ENCODE results near the gene HDDC3. TPM values are rescaled to one million over a fixed set of nuclear protein-coding genes. Genes with fewer than 3 reads are reported as not detected.

The HDDC3 gene
- total RNA-seq (2021) = 13.2 and 13.3 TPM in 2 replicates
- long read RNA-seq, full-length matches to known transcripts = 28 of 53 reads
- long read RNA-seq, partial matches to known transcripts = 5 of 53 reads
- long read RNA-seq, other reads (novel, unspliced or antisense) = 20 of 53 reads

GRCh38 chr15:90931828-90932659 lies at the start of gene HDDC3:
HDDC3 (minus strand) TSS chr15:90932549; CDS start chr15:90932540, 9 bp downstream.
- H3K27me3 ChIP-seq (ENCODE audit: insufficient read depth, low read length) = no peaks in the 10 kb centered on the region
- peak within 1 kb of the TSS; percentile 18 for H3K9ac ChIP-seq (ENCODE audit: extremely low read depth, insufficient read length, low read length)
- no peak within 1 kb of the TSS for H4K5ac ChIP-seq (ENCODE audit: insufficient read length, low read depth, low read length)
- no peak within 1 kb of the TSS for H2BK20ac ChIP-seq (ENCODE audit: low read depth, low read length, poor library complexity, severe bottlenecking)
- H3K79me2 ChIP-seq (ENCODE audit: insufficient read depth, low read length) = no peaks in the 10 kb centered on the region; the same call in 1 of the 2 replicates
- H3K23ac ChIP-seq (ENCODE audit: insufficient read length, low read depth, low read length) = no peak within 1 kb of the TSS
- Mint-ChIP-seq H3K36me3 (ENCODE audit: insufficient read depth in 1 of 3, low read depth in 3 of 3) (peaks cover 4 to 12% (median 7%) of the 10 kb centered on the region in 3 experiments; a peak in 6 of 7 replicates), H3K27me3 (ENCODE audit: low read depth) (peaks cover 11% of the 10 kb centered on the region), H3K4me3 (peak within 1 kb of the TSS; percentile 90 to 94), H3K9me3 (no peaks in the 10 kb centered on the region; a peak in 2 of 5 replicates), H3K4me1 (peaks cover 21 to 26% of the 10 kb centered on the region in 2 experiments), H3K27ac (peak within 1 kb of the TSS; percentile 66 to 96 (median 80); a peak in 5 of 7 replicates)
- H4K91ac ChIP-seq (ENCODE audit: insufficient read length, low read depth, low read length) = no peak within 1 kb of the TSS
- no peak within 1 kb of the TSS for H3T11ph ChIP-seq (ENCODE audit: low read length)
- H2BK12ac ChIP-seq (ENCODE audit: insufficient read length, low read depth, low read length) = no peak within 1 kb of the TSS
- H2BK15ac ChIP-seq (ENCODE audit: low read depth, low read length) = no peak within 1 kb of the TSS
- no peaks in the 10 kb centered on the region for H4K20me1 ChIP-seq (ENCODE audit: control insufficient read depth, insufficient read depth, insufficient read length)
- peaks cover 14% of the 10 kb centered on the region for H3K23me2 ChIP-seq (ENCODE audit: insufficient read length, low read depth, low read length, poor library complexity, severe bottlenecking)
- no peaks in the 10 kb centered on the region for H3K79me1 ChIP-seq (ENCODE audit: insufficient read depth, low read depth, low read length, poor library complexity, severe bottlenecking)
- no peak within 1 kb of the TSS for H4K8ac ChIP-seq (replicated peaks; ENCODE audit: insufficient read length, low read depth, low read length)
- H2BK5ac ChIP-seq (ENCODE audit: insufficient read length, low read length) = no peak within 1 kb of the TSS
- H3K4me2 ChIP-seq (ENCODE audit: insufficient read depth, insufficient read length, low read length) = peak within 1 kb of the TSS; percentile 80
- H2AFZ ChIP-seq (ENCODE audit: low read length) = no peak within 1 kb of the TSS
- no peak within 1 kb of the TSS for H3K14ac ChIP-seq (ENCODE audit: insufficient read depth, low read length)
- WGBS (ENCODE audit: extremely low coverage, insufficient read length, low lambda C conversion rate) = no CpG with 5 or more reads among the region's 52 CpGs
- H3K56ac ChIP-seq (ENCODE audit: insufficient read length, low read depth, low read length) = no peak within 1 kb of the TSS
- no peak within 1 kb of the TSS for H3K18ac ChIP-seq (ENCODE audit: insufficient read length, low read depth, low read length)
- peak; percentile 91 for DNase-seq
- no peak within 1 kb of the TSS for H3K27ac ChIP-seq (ENCODE audit: insufficient read length, low read depth, low read length)
- TF ChIP-seq, protein P1, sequence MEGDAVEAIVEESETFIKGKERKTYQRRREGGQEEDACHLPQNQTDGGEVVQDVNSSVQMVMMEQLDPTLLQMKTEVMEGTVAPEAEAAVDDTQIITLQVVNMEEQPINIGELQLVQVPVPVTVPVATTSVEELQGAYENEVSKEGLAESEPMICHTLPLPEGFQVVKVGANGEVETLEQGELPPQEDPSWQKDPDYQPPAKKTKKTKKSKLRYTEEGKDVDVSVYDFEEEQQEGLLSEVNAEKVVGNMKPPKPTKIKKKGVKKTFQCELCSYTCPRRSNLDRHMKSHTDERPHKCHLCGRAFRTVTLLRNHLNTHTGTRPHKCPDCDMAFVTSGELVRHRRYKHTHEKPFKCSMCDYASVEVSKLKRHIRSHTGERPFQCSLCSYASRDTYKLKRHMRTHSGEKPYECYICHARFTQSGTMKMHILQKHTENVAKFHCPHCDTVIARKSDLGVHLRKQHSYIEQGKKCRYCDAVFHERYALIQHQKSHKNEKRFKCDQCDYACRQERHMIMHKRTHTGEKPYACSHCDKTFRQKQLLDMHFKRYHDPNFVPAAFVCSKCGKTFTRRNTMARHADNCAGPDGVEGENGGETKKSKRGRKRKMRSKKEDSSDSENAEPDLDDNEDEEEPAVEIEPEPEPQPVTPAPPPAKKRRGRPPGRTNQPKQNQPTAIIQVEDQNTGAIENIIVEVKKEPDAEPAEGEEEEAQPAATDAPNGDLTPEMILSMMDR (conservative IDR thresholded peaks at IDR 0.05) = peak; percentile 96
- H3K9me3 ChIP-seq (ENCODE audit: control insufficient read depth, low read depth, low read length) = no peaks in the 10 kb centered on the region
- no peak within 1 kb of the TSS for H2AK5ac ChIP-seq (ENCODE audit: insufficient read length, low read length)
- no peak within 1 kb of the TSS for H3K4ac ChIP-seq (ENCODE audit: low read depth, low read length)
- H3K4me1 ChIP-seq (ENCODE audit: insufficient read depth, low read length) = no peaks in the 10 kb centered on the region
- H2BK120ac ChIP-seq (ENCODE audit: low read depth, low read length, poor library complexity, severe bottlenecking) = no peak within 1 kb of the TSS
